Neural progenitor cell (in vitro differentiated cells): ENCODE data around the gene ALAD. TPM values are rescaled to one million over a fixed set of nuclear protein-coding genes. Genes with fewer than 3 reads are reported as not detected.

Experiments
- DNase-seq: peaks from one replicate; pipeline ENCODE4 v3.0.0-alpha.2; 2016; ENCODE audit warnings: low spot score
- H2AFZ ChIP-seq: fragments of 200-600 bp; sonication (generic); replicated peaks from 2 replicates; pipeline ENCODE4 v1.6.1; 2016; ENCODE audit warnings: antibody characterized with exemption
- H3F3A ChIP-seq: fragments of 200-600 bp; sonication (generic); 2 replicates; pipeline ENCODE4 v1.6.1; 2016; ENCODE audit warnings: antibody characterized with exemption, low read depth
- H3K27ac ChIP-seq: fragments of 200-600 bp; sonication (generic); 2 replicates; pipeline ENCODE4 v1.5.1; 2016; ENCODE audit warnings: mild to moderate bottlenecking
- H3K27me3 ChIP-seq: fragments of 200-600 bp; sonication (generic); 2 replicates; pipeline ENCODE4 v1.6.1; 2016; ENCODE audit warnings: mild to moderate bottlenecking, moderate library complexity
- H3K36me3 ChIP-seq: fragments of 200-600 bp; sonication (generic); 2 replicates; pipeline ENCODE4 v1.5.1; 2016
- H3K4me1 ChIP-seq: fragments of 200-600 bp; sonication (generic); 2 replicates; pipeline ENCODE4 v1.6.1; 2016; ENCODE audit warnings: mixed run types
- H3K4me2 ChIP-seq: fragments of 200-600 bp; sonication (generic); 2 replicates; pipeline ENCODE4 v1.6.1; 2016
- H3K4me3 ChIP-seq: fragments of 200-600 bp; sonication (generic); 2 replicates; pipeline ENCODE4 v1.5.1; 2016
- H3K79me2 ChIP-seq: fragments of 200-600 bp; sonication (generic); 2 replicates; pipeline ENCODE4 v1.6.1; 2016; ENCODE audit warnings: low read depth
- H3K9ac ChIP-seq: fragments of 200-600 bp; sonication (generic); 2 replicates; pipeline ENCODE4 v1.6.1; 2016
- H3K9me3 ChIP-seq: fragments of 200-600 bp; sonication (generic); 2 replicates; pipeline ENCODE4 v1.5.1; 2016; ENCODE audit warnings: low read depth
- H4K20me1 ChIP-seq: fragments of 200-600 bp; sonication (generic); 2 replicates; pipeline ENCODE4 v1.6.1; 2016; ENCODE audit warnings: low read depth
- H3K27ac Mint-ChIP-seq: 3 replicates; pipeline ENCODE4 v1.8.0; 2021; ENCODE audit warnings: mixed read lengths
- H3K27me3 Mint-ChIP-seq: 2 replicates; pipeline ENCODE4 v1.8.0; 2022; ENCODE audit warnings: low read depth, mild to moderate bottlenecking, inconsistent platforms, moderate library complexity, mixed read lengths; ENCODE audit not compliant: insufficient read depth
- H3K36me3 Mint-ChIP-seq: 3 replicates; pipeline ENCODE4 v1.8.0; 2021; ENCODE audit warnings: mixed read lengths
- H3K4me1 Mint-ChIP-seq: 3 replicates; pipeline ENCODE4 v1.8.0; 2021; ENCODE audit warnings: mixed read lengths
- H3K4me3 Mint-ChIP-seq: 3 replicates; pipeline ENCODE4 v1.8.0; 2021; ENCODE audit warnings: mild to moderate bottlenecking, moderate library complexity, mixed read lengths
- H3K9me3 Mint-ChIP-seq: 3 replicates; pipeline ENCODE4 v1.8.0; 2020; ENCODE audit warnings: mixed read lengths
- EZH2 ChIP-seq: fragments of 200-600 bp; sonication (generic); IDR thresholded peaks from 2 replicates; pipeline ENCODE4 v1.6.1; 2017; ENCODE audit warnings: antibody characterized with exemption, mild to moderate bottlenecking, moderate library complexity
- EZH2phosphoT487 ChIP-seq: fragments of 200-600 bp; sonication (generic); IDR thresholded peaks from 2 replicates; pipeline ENCODE4 v1.6.1; 2017; ENCODE audit warnings: antibody characterized with exemption
- total RNA-seq: library from RNA; depleted of rRNA; stranded (reverse); fragments of >200 nt; gene quantifications from 2 replicates; pipeline ENCODE4 v1.2.3, GENCODE V29; 2015; ENCODE audit warnings: low replicate concordance
- TF ChIP-seq, protein P1 (sequence below): fragments of 200-600 bp; sonication (generic); IDR thresholded peaks from 2 replicates; pipeline ENCODE4 v1.5.1; 2017; ENCODE audit warnings: antibody characterized with exemption, mild to moderate bottlenecking

The ALAD gene
- total RNA-seq, 1 donor from 2014 or later, result 17.4 TPM

- H3K9me3 ChIP-seq, result no peaks in the 10 kb centered on the region
- no peak overlapping the region for H3K27ac Mint-ChIP-seq
- peaks cover 15% of the 10 kb centered on the region for H3K4me1 Mint-ChIP-seq
- peaks cover 13% of the 10 kb centered on the region for H3K79me2 ChIP-seq
- H3K4me2 ChIP-seq, result no peak overlapping the region
- no peak overlapping the region for H3K4me3 ChIP-seq
- H3K36me3 ChIP-seq, result no peaks in the 10 kb centered on the region
- H2AFZ ChIP-seq, result no peak overlapping the region
- DNase-seq, result no peak
- peak overlapping the region; percentile 94 for H3K4me3 Mint-ChIP-seq
- H3K9ac ChIP-seq, result no peak overlapping the region
- no peak overlapping the region for H3K27ac ChIP-seq
- TF ChIP-seq EZH2, result no peak
- TF ChIP-seq EZH2phosphoT487, result no peak
- peaks cover 6% of the 10 kb centered on the region for H3F3A ChIP-seq
- no peaks in the 10 kb centered on the region for H3K36me3 Mint-ChIP-seq
- H4K20me1 ChIP-seq, result peaks cover 6% of the 10 kb centered on the region
- H3K9me3 Mint-ChIP-seq, result no peaks in the 10 kb centered on the region
- H3K4me1 ChIP-seq, result peaks cover 9% of the 10 kb centered on the region
- no peaks in the 10 kb centered on the region for H3K27me3 Mint-ChIP-seq
- no peaks in the 10 kb centered on the region for H3K27me3 ChIP-seq
Measured at GRCh38 chr9:113398796-113399195, 2.3 kb downstream of the ALAD start.

GRCh38 chr9:113397203-113397631 lies 3.9 kb downstream of the ALAD start:
- H3K27ac Mint-ChIP-seq, result no peak overlapping the region
- Histone ChIP-seq H3K27me3 (no peaks in the 10 kb centered on the region), H2AFZ (no peak overlapping the region), H3K4me2 (no peak overlapping the region), H4K20me1 (peaks cover 6% of the 10 kb centered on the region), H3F3A (peaks cover 6% of the 10 kb centered on the region), H3K36me3 (no peaks in the 10 kb centered on the region), H3K9me3 (no peaks in the 10 kb centered on the region), H3K4me1 (peaks cover 9% of the 10 kb centered on the region), H3K27ac (no peak overlapping the region), H3K4me3 (no peak overlapping the region), H3K79me2 (peaks cover 13% of the 10 kb centered on the region), H3K9ac (no peak overlapping the region)
- no peak overlapping the region for H3K4me3 Mint-ChIP-seq
- no peak for TF ChIP-seq EZH2phosphoT487
- TF ChIP-seq, protein P1, sequence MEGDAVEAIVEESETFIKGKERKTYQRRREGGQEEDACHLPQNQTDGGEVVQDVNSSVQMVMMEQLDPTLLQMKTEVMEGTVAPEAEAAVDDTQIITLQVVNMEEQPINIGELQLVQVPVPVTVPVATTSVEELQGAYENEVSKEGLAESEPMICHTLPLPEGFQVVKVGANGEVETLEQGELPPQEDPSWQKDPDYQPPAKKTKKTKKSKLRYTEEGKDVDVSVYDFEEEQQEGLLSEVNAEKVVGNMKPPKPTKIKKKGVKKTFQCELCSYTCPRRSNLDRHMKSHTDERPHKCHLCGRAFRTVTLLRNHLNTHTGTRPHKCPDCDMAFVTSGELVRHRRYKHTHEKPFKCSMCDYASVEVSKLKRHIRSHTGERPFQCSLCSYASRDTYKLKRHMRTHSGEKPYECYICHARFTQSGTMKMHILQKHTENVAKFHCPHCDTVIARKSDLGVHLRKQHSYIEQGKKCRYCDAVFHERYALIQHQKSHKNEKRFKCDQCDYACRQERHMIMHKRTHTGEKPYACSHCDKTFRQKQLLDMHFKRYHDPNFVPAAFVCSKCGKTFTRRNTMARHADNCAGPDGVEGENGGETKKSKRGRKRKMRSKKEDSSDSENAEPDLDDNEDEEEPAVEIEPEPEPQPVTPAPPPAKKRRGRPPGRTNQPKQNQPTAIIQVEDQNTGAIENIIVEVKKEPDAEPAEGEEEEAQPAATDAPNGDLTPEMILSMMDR, result no peak
- no peak for TF ChIP-seq EZH2
- no peak for DNase-seq
- no peaks in the 10 kb centered on the region for H3K9me3 Mint-ChIP-seq
- H3K36me3 Mint-ChIP-seq, result peaks cover 3% of the 10 kb centered on the region
- no peaks in the 10 kb centered on the region for H3K27me3 Mint-ChIP-seq
- peaks cover 15% of the 10 kb centered on the region for H3K4me1 Mint-ChIP-seq

GRCh38 chr9:113395000-113395861 lies 5.9 kb downstream of the ALAD start:
- peaks cover 6% of the 10 kb centered on the region for H3K36me3 Mint-ChIP-seq

More at GRCh38 chr9:113395000-113395861, 5.9 kb downstream of the ALAD start:
- peaks cover 9% of the 10 kb centered on the region for H3K4me1 ChIP-seq
- DNase-seq, result no peak
- peaks cover 4% of the 10 kb centered on the region for H4K20me1 ChIP-seq
- no peak overlapping the region for H3K27ac Mint-ChIP-seq
- H3K27me3 ChIP-seq, result no peaks in the 10 kb centered on the region
- H3K4me1 Mint-ChIP-seq, result peaks cover 9% of the 10 kb centered on the region
- H3K9me3 ChIP-seq, result no peaks in the 10 kb centered on the region
- no peaks in the 10 kb centered on the region for H3K36me3 ChIP-seq
- no peaks in the 10 kb centered on the region for H3K9me3 Mint-ChIP-seq
- no peak overlapping the region for H3K27ac ChIP-seq
- no peak overlapping the region for H3K4me2 ChIP-seq
- TF ChIP-seq, protein P1, result no peak
- no peak for TF ChIP-seq EZH2phosphoT487
- no peak for TF ChIP-seq EZH2
- H3K4me3 ChIP-seq, result no peak overlapping the region
- H3K79me2 ChIP-seq, result peaks cover 9% of the 10 kb centered on the region
- no peak overlapping the region for H3K4me3 Mint-ChIP-seq
- H2AFZ ChIP-seq, result no peak overlapping the region
- no peaks in the 10 kb centered on the region for H3K27me3 Mint-ChIP-seq
- H3F3A ChIP-seq, result no peaks in the 10 kb centered on the region
- H3K9ac ChIP-seq, result no peak overlapping the region
